NCI-H1436 treated with DMSO at 0.1 percent for 48 hours (cell line): ENCODE results near the gene AJAP1.
"Not testable (repeated sequence)": the region's sequence is repeated elsewhere in the genome, so short reads cannot be mapped to it uniquely, and the experiment has no call there.

Experiments
- DNase-seq: peaks from one replicate; lab custom pipeline; 2025; lab: John Stamatoyannopoulos, UW

AJAP1 gene, protein sequence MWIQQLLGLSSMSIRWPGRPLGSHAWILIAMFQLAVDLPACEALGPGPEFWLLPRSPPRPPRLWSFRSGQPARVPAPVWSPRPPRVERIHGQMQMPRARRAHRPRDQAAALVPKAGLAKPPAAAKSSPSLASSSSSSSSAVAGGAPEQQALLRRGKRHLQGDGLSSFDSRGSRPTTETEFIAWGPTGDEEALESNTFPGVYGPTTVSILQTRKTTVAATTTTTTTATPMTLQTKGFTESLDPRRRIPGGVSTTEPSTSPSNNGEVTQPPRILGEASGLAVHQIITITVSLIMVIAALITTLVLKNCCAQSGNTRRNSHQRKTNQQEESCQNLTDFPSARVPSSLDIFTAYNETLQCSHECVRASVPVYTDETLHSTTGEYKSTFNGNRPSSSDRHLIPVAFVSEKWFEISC

DNA sequence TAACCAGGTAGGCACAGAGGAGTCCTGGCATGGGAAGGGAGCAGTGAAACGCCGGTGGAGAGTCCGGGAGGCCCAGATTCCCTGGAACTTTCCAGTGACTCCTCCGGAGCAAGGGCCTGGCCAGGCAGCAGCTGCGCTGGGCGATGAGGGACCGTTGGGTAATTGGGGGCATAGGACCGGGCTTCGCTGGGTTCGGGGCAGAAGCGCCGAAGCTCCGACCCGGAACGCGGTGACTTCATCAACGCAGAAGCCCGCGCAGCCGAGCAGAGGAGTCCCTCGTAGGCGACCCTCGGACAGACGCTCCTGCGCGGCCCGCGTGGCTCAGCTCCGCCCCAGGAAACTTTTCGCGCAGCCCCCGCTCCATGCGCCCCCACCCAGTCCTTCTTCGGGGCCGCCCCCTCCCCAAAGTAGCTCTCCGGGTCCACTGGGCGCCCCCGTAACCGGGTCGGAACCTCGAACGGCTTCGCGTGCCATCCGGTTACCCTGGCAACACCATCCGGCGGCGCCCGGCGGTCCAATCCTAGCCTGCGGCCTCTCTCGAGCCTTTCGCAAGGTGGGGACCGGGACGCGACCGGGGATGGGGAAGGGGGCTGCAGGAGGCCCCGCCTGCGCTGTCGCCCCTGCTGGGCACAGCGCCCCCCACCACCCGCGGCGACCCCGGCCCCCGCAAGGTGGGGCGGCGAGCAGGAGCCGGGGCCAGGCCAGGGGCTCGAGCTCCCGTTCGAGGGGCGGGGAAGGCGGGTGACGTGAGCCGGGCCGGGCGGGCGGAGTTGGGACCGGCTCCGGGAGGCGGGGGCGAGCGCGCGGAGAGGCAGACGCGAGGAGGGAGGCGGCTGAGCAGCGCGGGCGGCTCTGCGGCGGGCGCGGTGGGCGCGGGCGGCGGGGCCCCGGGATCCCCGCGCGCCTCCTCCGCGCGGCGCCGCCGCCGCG is at the start of gene AJAP1:
AJAP1 (plus strand) TSS at position 814 of the 930 bp plus-strand sequence. CDS start 817 bp downstream, outside the sequence.
- no peak for DNase-seq

DNA sequence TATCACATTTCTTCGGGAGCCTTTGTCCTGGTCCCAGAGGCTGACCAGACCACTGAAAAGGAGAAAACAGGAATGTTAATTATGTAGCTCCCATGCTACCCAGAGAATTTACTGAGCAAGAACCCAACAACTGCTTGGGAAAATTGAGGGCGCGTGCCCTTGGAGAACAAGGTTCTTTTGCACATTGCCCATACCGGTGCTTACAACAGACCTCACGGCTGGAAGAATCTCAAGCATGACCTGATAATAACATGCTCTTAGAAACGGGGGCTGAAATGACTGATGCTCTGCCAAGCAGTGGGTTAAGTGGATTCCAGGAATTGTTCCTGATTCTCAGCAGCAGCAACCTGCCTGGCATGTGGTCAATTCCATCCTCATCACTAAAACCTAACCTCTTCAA is 49.3 kb upstream of the AJAP1 start:
- DNase-seq = no peak

DNA sequence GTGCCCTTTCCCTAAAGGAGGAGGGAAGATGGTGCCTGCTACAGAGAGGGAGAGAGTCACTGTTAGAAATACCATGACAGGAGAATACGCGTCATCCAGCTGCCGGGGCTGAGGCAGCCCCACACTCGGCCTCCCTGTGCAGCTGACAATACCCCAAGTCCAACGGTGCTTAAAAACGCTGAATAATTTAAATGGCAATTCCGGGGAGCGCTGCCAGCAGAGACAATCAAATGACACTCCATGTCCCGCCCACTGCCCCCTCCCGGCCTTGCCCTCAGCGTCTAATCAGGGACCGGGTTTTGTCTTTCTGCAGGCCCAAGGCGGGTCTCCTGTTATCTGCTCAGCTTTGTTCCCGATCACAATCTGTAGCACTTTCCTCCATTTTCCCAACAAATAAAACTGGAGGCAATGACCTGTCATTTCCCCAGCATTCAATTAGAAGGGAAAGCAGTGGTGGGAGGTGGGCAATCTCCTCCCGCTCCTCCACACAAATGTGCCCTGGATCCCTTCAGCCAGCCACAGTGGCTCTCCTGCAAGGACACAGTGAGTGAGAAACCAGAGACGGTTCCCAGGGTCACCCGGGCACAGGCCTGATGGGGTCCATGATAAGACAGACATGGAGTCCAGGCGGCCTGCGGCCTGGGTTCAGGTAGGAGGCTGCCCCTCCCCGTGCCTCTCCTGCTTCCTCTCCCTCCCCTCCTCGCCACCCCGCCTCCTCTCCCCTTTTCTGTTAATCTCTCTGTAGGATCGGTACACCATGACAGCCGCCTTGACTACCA is 42.7 kb upstream of the AJAP1 start:
- DNase-seq = no peak

DNA sequence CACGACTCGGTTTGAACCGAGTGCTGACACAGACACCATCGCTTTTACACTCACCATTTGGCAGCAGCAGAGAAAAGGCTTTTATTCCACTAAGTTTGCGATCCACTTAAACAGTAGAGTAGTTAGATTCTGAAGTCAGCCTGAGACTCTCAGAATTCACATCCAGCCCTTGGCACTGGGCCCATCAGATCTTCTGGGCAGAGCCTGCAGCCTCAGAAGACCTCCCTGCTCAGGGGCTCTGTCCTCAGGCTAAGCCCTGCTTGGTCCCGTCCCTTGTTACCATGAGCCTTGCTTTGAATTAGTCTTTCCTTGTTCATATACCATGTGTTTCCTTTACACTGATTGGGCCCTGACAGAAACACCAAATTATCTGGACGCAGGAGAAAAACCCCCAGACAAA is 41.4 kb upstream of the AJAP1 start:
- no peak for DNase-seq

DNA sequence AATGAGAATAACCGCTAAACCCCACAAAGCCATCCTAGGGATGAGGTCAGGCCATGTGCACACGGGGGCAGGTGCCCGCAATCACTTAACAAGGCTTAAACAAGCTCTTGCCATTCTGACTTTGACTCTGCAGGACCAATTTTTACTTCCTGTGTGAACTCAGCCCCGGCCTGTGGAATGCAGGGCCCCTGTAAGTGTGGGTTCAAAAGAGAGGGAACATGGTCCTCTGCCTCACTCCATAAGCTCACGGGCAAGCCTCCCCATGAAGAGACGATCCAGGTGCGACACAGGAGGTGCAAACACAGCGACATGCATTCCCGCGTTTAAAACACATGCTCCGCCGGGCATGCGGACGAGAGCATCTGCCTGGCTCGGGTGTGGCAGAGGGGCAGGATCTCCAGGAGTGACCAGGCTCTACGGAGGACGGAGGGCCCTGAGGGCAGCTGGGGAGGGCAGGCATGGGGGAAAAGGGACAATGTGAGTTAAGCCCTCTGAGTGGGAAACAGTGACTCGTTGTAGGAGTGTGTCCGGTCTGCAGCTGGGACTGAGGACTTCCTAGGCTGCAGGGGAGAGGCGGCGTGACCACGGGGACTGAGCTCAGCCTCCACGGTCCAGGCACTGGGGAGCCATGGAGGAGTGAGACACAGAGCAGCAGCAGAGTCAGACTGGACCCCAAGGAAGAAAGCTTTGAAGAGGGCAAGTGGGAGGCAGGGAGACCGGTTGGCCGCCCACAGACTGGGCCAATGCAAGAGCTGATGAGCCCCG is 40.6 kb upstream of the AJAP1 start:
- DNase-seq = no peak

DNA sequence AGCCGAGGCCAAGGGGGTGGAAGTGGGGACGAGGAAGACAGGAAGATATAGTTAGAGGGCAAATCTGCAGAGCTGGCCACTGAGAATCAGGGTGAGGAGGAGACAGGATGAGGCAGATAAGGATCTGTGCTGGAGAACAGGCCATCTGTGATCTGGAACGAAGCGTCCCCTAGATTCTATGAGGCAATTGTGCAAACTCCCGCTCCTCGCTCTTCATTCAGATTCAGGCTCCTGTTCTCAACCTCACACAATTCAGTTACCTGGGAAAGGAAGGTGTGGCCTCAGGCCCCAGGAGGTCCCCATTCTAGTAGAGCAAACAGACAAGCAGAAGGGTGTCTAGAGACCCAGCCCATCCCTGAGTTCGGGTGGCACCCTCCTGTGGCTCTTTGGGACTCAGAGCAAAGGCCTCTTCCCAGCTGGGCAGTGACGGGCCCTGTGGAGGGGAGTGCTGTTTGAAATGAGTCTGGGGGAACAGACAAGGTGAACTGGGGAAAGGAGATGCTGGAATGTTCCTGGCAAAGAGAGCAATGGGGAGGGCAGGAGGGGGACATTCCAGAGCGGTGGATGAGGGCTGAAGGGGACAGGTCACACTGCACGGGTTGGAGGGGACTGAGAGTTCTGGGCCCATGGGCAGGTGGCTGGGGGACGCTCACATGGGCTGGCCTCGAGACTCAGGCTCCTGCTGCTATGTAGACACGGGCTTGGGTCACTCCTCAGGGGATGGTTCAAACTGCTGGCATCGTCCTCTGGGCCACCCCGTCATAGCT is 39.9 kb upstream of the AJAP1 start:
- no peak for DNase-seq

DNA sequence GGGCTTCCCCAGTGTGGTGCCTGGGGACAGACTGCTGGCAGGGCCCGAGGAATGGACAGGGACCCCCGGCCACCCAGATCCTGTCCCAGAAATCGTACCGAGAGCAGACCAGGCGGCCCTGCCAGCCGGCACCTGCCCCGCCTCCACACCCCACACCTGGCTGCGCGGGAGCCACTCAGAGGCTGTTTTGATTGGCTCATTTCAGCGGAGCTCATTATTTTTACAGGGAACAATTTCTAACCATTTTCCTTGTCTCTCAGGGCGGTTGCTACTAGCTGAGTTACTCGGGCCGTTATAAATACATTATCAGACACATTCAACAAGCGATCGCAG is 39.3 kb upstream of the AJAP1 start:
- no peak for DNase-seq

DNA sequence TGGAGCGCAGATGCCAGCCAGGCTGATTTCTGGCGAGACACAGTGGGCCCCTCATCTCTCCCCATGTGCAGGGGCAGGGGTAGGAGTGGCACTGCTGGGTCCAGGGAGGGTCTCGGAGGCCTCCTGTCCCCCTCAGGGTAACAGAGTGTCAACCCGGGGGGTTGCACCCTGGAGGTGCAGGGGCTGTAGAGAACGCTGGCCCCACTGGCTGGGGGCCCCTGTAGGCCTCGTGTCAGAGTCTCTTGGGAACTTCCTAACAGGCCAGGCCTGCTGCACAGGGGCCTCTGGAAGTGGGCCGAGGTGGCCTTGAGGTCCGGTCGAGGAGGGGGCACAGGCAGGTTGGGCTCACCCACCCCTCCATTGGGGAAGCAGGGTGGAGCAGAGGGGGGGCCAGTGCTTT is 38.9 kb upstream of the AJAP1 start:
- no peak for DNase-seq

DNA sequence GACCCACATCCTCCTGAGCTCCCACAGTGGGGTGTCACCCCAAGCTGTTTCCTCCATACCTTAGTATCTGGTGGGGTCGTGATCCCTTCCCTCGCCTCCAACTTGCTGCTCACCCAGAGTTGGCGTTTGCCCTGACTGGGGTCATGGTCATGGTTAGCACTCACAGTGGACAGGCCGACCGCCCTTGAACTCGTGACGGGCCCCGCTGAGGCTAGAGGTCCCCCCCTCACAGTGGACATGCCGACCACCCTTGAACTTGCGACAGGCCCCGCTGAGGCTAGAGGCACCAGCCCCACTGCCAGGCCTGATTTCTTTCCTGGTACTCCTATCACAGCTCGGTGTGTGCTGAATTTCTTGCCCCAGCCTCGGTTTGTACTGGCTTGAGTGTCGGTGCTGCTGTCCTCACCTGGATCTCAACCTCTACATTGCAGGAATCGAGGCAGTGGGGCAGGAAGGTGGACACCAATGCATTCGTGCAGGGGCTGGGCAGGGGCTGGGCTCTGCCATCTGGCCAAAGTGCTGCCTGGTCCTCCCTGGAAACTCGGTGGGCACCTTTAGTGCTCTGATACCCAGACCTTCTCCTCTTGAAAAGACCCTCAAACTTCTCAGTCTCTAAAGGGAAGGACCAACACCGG is 37.5 kb upstream of the AJAP1 start:
- no peak for DNase-seq

DNA sequence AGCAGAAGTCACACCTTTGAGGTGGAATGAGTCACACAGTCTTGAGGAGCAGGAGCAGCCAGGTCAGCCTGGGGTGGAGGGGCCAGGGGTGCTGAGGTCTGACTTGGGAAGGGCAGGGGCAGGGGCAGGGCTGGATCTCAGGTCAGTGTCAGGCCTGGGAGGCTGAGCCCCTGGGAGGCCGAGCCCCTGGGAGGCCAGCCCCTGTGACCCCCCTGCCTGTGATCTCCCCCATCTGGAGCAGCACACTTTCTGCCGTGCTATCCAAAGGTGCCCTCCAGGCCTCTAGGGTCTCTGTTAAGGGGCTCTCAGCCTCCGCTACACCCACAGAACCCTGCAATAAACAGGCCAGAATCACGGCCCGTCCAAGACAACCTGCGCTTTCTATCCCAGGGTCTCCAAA is 36.9 kb upstream of the AJAP1 start:
- no peak for DNase-seq

DNA sequence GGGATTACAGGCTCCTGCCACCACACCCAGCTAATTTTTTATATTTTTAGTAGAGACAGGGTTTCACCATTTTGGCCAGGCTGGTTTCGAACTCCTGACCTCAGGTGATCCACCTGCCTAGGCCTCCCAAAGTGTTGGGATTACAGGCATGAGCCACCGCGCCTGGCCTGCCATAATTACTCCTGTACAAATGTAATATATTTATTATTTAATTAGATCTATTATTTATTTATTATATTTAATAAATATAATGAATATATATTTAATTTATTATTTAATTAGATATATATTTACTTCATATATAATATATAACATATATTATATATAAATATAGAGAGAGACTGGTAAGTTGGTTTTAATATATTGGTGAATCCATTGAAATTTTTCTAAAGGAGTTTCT is 35.6 kb upstream of the AJAP1 start:
- DNase-seq = not testable (repeated sequence)

DNA sequence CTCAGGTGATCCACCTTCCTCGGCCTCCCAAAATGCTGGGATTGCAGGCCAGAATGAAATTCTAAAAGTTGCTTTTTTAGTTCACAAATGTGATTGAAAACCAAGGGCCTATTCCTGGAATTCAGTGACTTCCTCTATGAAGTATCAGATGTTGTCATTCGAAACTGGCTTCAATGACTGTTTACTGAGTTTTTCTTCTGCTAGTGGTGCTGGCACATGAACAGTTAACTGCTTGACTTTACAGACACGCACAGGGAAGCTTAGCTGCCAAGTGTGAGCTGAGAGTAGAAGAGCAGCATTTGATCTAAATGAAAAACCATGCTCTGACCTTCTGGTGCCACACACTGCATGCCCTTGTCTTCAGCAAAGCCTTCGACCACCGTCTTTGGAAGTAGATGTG is 32.8 kb upstream of the AJAP1 start:
- no peak for DNase-seq

DNA sequence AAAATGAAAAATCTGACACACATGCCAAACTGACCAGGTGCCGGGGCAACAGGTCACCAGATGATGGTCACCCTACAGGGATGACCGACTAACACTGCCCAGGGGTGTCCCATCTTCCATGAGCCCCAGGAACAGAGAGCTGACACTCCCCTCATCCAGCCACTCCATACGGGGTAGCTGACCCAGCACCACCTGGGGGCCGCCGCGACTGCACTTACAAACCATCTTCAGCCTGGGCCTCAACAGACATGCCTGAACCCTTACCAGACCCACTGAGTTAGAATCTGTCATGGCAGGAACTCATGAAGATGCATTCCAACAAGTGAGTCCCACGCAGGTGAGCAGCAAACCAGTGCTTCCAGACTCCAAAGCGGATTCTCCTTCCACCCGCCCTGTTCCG is 31.6 kb upstream of the AJAP1 start:
- DNase-seq = no peak

DNA sequence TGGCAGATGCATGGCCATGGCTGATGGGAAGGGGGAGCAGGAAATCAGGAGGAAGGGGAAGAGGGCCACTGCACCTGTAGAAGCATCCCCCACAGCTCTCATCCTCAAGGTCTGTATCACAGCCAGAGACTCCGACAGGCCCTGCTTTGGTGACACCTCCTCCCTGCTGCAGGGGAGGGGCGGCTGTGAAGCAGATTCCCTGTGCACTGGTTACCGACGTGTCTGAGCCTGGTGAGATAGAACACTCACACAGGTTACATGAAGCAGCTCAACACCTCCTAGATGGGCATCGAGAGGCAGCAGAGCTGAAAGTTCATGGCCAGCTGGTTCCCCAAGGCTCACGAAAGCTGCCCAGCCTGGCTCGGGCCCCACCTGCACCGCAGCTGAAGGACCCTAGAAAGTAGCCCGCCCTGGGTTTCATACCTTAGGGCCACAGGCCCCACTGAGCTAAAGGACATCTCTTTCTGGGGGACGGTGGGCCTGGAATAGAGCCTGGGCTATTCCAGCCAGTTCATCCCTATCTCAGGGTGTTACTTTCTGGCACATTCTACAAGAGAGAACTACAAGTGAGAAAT is 30.2 kb upstream of the AJAP1 start:
- no peak for DNase-seq

DNA sequence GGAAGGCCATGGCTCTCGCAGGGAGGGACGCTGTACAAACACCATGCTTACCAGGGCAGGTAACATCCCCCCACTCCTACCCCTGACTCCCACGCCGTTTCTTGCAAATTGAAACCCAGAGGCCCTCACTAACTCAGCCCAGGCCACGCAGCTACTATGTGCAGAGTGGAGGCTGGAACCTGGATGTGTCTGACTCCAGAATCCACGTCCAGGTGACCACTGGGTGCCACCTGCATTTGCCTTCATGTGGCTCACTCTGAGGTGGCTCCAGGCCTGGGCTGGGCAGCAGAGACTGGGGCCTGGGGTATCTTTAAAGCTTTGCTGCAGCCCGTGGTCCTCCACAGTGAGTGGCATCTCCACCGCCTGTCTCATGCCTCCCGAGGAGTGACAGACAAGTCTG is 29.6 kb upstream of the AJAP1 start:
- DNase-seq = no peak

DNA sequence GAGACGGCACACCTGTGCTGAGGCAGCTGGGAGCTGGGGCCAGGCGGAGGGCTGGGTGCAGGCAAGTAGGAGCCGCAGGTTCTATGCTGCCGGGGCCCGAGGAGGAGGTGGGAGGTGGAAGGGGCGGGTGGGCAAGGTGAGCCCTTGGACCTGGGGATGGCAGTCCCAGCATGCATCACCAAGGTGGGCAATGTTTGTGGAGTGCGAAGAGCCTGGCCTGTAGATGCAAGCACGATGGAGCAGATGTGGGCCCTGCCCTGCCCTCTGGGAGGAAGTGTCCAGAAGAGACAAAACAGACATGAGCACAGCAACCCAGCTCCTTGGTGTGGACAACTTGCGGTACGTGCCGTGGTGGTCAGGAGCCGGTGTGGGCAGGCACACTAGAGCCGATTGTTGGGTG is 28.3 kb upstream of the AJAP1 start:
- no peak for DNase-seq

DNA sequence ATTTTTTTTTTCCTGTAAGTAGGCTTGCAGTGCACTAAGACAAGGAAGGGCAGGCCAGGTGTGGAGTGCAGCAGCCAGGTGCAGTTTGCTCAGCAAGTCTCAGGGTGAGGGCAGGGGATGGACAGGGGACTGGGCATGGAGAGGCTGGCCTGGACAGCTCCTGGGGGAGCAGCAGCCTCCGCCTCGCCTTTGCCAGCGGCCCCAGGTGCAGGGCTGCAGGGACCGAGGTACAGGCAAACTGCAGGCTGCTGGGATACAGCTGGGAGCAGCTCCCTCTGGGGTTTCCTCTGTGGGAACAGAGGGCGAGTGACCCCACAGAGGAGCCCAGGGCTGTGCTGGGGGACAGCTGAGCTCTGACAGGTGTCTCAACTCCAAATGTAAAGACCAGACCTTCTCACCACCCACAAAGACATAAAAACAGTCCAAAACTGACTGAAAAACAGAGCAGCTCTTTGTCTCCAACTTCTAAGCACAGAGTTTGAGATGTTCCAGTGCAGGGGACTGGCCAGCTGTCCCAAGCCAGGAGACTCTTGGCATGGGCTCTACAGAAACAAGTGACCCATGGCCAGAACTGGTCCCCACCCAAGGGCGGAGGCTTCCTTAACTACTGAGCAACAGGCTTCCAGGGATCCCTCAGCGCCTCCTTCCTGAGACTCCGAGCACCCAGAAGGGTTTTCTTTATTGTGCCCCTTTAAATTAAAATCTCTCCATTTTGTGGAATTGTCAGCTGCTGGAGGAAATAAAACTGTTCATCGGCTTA is 27.7 kb upstream of the AJAP1 start:
- no peak for DNase-seq

DNA sequence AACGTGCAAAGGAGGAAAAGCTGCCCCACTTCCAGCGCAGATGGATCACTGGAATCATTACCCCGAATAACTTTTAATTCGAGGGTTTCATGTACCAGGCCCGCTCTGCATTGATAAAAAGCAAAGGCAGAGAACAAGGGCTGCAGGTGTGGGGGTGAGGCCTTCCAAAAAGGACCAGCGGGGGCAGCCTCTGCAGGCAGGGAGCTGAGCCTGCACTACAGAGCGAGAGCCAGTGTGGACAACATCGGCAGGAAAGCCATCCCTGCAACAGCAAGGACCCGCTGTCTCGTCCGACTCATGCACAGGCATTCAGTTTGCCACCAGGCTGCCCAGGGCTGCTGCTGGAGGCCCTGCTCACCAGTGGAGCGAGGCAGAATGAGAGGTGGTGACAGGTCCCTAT is 27.1 kb upstream of the AJAP1 start:
- DNase-seq = no peak

DNA sequence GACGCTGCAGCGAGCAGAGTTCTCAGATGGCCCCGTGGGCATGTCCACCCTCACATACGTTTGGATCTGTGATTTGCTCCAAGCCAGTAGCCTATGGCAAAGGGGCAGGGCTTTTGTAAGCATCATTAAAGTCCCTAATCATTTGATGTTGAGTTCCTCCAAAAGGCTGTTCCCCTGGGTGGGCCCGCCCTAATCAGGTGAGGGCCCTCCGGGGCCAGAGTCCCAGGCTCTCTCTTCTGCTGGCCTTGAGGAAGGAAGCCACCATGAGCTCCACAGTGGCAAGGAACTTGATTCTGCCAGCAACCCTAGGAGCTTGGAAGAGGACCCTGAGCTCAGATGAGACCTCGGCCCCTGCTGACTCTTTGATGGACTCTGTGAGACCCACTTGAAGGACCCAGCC is 25.4 kb upstream of the AJAP1 start:
- DNase-seq = no peak
